GM12878 (cell line): ENCODE results near the gene PTPMT1. TPM values are rescaled to one million over a fixed set of nuclear protein-coding genes. Genes with fewer than 3 reads are reported as not detected.

Experiments
- ATAC-seq: fragments of 200-7000 bp; cut with Tn5 transposase; 3 replicates; pipeline ENCODE4 v1.9.1; 2020; ENCODE audit warnings: mild to moderate bottlenecking, moderate library complexity
- BruUV-seq: library from RNA; stranded (reverse); fragments of 400-500 nt; replicated peaks from 2 replicates; lab custom pipeline; 2021; lab: Mats Ljungman, UMichigan
- CTCF ChIA-PET: fragments of 300-600 bp; sonication (Branson Sonifier 250); formaldehyde crosslinking; extraction: SDS; loops from one replicate; lab custom pipeline; 2021; ENCODE audit warnings: inconsistent platforms; lab: Yijun Ruan, JAX
- POLR2A ChIA-PET: fragments of 350-600 bp; formaldehyde crosslinking; extraction: SDS; loops from one replicate; lab custom pipeline; 2021; ENCODE audit warnings: inconsistent platforms; lab: Charles Lee
- RAD21 ChIA-PET: fragments of 300-600 bp; sonication (Branson Sonifier 250); formaldehyde crosslinking; loops from one replicate; lab custom pipeline; 2023; ENCODE audit warnings: antibody characterized with exemption; ENCODE audit not compliant: unreplicated experiment; lab: Charles Lee
- SMC1A ChIA-PET: fragments of 300-600 bp; sonication (Branson Sonifier 250); formaldehyde crosslinking; loops from one replicate; lab custom pipeline; 2023; ENCODE audit not compliant: unreplicated experiment, uncharacterized antibody; lab: Charles Lee
- DNase-seq: peaks from one replicate; pipeline ENCODE4 v3.0.0-alpha.2; 2011; ENCODE audit warnings: low read depth, low spot score
- FAIRE-seq: peaks from 3 replicates; lab custom pipeline; 2011; peaks lifted over from hg19 to GRCh38; lab: Jason Lieb, UNC
- H2AFZ ChIP-seq: 2 replicates; pipeline ENCODE4 v1.6.0; 2011; ENCODE audit warnings: low read depth, low read length, control low read depth; ENCODE audit not compliant: control insufficient read depth
- H3K27ac ChIP-seq: 2 replicates; pipeline ENCODE4 v1.5.1; 2011; ENCODE audit warnings: control low read depth; ENCODE audit not compliant: control insufficient read depth, insufficient read depth
- H3K27me3 ChIP-seq, 2 experiments: replicated peaks in 1 of 2; 2 replicates each; pipeline versions ENCODE4 v1.6.0 to v1.6.1; 2011; ENCODE audit warnings: low read length in 1 of 2; ENCODE audit not compliant: control insufficient read depth in 2 of 2, insufficient read depth in 2 of 2
- H3K36me3 ChIP-seq, 2 experiments: 2 replicates each; pipeline ENCODE4 v1.5.1; 2011; ENCODE audit warnings: low read length in 1 of 2; ENCODE audit not compliant: control insufficient read depth in 2 of 2, insufficient read depth in 2 of 2
- H3K4me1 ChIP-seq: 2 replicates; pipeline ENCODE4 v1.6.1; 2011; ENCODE audit warnings: mild to moderate bottlenecking, low read length, moderate library complexity, mixed read lengths; ENCODE audit not compliant: control insufficient read depth, insufficient read depth
- H3K4me2 ChIP-seq: 2 replicates; pipeline ENCODE4 v1.6.0; 2011; ENCODE audit warnings: control low read depth; ENCODE audit not compliant: control insufficient read depth, insufficient read depth
- H3K4me3 ChIP-seq: fragments of 200-600 bp; sonication (generic); 2 replicates; pipeline ENCODE4 v1.5.1; 2016
- H3K79me2 ChIP-seq: 2 replicates; pipeline ENCODE4 v1.6.0; 2011; ENCODE audit warnings: low read length; ENCODE audit not compliant: control insufficient read depth, insufficient read depth
- H3K9ac ChIP-seq: 2 replicates; pipeline ENCODE4 v1.8.0; 2011; ENCODE audit warnings: low read length, control low read depth, mixed read lengths; ENCODE audit not compliant: control insufficient read depth, insufficient read depth
- H3K9me3 ChIP-seq: replicated peaks from 3 replicates; pipeline ENCODE4 v1.5.1; 2011; ENCODE audit warnings: mild to moderate bottlenecking, low read length; ENCODE audit not compliant: control insufficient read depth, insufficient read depth
- H4K20me1 ChIP-seq: 2 replicates; pipeline ENCODE4 v1.6.0; 2011; ENCODE audit not compliant: control insufficient read depth, insufficient read depth
- BACH1 ChIP-seq: fragments of 450-650 bp; IDR thresholded peaks from 2 replicates; pipeline ENCODE4 v1.6.1; 2017; ENCODE audit warnings: mild to moderate bottlenecking, borderline replicate concordance
- BHLHE40 ChIP-seq, 2 experiments: fragments of 450-650 bp in 1 of 2; IDR thresholded peaks; 2 replicates each; pipeline ENCODE4 v1.6.1; 2011 to 2017; ENCODE audit warnings: low read depth in 2 of 2, borderline replicate concordance in 1 of 2, improper control_type of control experiment in 1 of 2, low read length in 1 of 2, mild to moderate bottlenecking in 1 of 2
- CBX5 ChIP-seq: sonication (generic); IDR thresholded peaks from 2 replicates; pipeline ENCODE4 v1.6.1; 2016; ENCODE audit warnings: low read depth, moderate library complexity, mild to moderate bottlenecking, inconsistent platforms
- CHD4 ChIP-seq: fragments of 200-600 bp; sonication (generic); IDR thresholded peaks from 2 replicates; pipeline ENCODE4 v1.6.1; 2016; ENCODE audit warnings: mild to moderate bottlenecking
- CREM ChIP-seq: IDR thresholded peaks from 2 replicates; pipeline ENCODE4 v1.6.1; 2014; ENCODE audit warnings: antibody characterized with exemption, low read depth
- ETV6 ChIP-seq, 2 experiments: fragments of 450-650 bp in 1 of 2; IDR thresholded peaks in 1 of 2; conservative IDR thresholded peaks in 1 of 2; 2 replicates each; pipeline ENCODE4 v1.6.1; 2014; ENCODE audit warnings: antibody characterized with exemption in 1 of 2, borderline replicate concordance in 1 of 2, low read depth in 1 of 2, mild to moderate bottlenecking in 1 of 2, moderate library complexity in 1 of 2
- IKZF1 ChIP-seq: fragments of 450-650 bp; conservative IDR thresholded peaks from 2 replicates; pipeline ENCODE4 v1.6.1; 2017; ENCODE audit warnings: antibody characterized with exemption, mild to moderate bottlenecking
- JUNB ChIP-seq: IDR thresholded peaks from 2 replicates; pipeline ENCODE4 v1.6.1; 2016; ENCODE audit warnings: antibody characterized with exemption, mild to moderate bottlenecking
- LARP7 ChIP-seq: fragments of 450-650 bp; IDR thresholded peaks from 2 replicates; pipeline ENCODE4 v1.6.1; 2017; ENCODE audit warnings: mild to moderate bottlenecking
- MTA2 ChIP-seq: fragments of 450-650 bp; IDR thresholded peaks from 2 replicates; pipeline ENCODE4 v1.6.1; 2016; ENCODE audit warnings: low read depth, mild to moderate bottlenecking, moderate library complexity
- POLR2AphosphoS5 ChIP-seq: IDR thresholded peaks from 2 replicates; pipeline ENCODE4 v1.6.1; 2011; ENCODE audit warnings: mild to moderate bottlenecking, low read length, inconsistent platforms
- RCOR1 ChIP-seq: conservative IDR thresholded peaks from 2 replicates; pipeline ENCODE4 v1.6.1; 2012; ENCODE audit warnings: low read depth, low read length, improper control_type of control experiment
- SUZ12 ChIP-seq: fragments of 200-600 bp; sonication (generic); IDR thresholded peaks from one replicate; pipeline ENCODE4 v1.6.1; 2018; ENCODE audit warnings: antibody characterized with exemption, mild to moderate bottlenecking; ENCODE audit not compliant: unreplicated experiment
- TBL1XR1 ChIP-seq: IDR thresholded peaks from 2 replicates; pipeline ENCODE4 v1.6.1; 2012; ENCODE audit warnings: low read depth, low read length, improper control_type of control experiment
- TCF7 ChIP-seq: IDR thresholded peaks from 2 replicates; pipeline ENCODE4 v1.6.1; 2014; ENCODE audit warnings: antibody characterized with exemption, borderline replicate concordance
- WRNIP1 ChIP-seq: IDR thresholded peaks from 2 replicates; pipeline ENCODE4 v1.6.1; 2011; ENCODE audit warnings: low read depth, low read length, improper control_type of control experiment, borderline replicate concordance
- ZZZ3 ChIP-seq: IDR thresholded peaks from 2 replicates; pipeline ENCODE4 v1.6.1; 2011; ENCODE audit warnings: low read depth; ENCODE audit not compliant: control insufficient read depth, insufficient read length
- in situ Hi-C: fragments of 300-500 bp; cut with MboI; formaldehyde crosslinking; loops from 9 replicates; pipeline ENCODE4 v1.14.3; 2018; ENCODE audit warnings: mixed read lengths
- intact Hi-C: fragments of 100-400 bp; cut with micrococcal nuclease; formaldehyde crosslinking; loops from one replicate; pipeline ENCODE4 v1.14.2; 2022; ENCODE audit not compliant: unreplicated experiment
- polyA plus RNA-seq, 11 experiments: library from polyadenylated mRNA; depleted of rRNA in 4 of 11; unstranded in 6 of 11; stranded (reverse) in 5 of 11; fragments of >200 nt; fragmentation: Nextera tagmentation in 4 of 11; fragmentation: Illumina TruSeq in 1 of 11; extraction: Ambion mirVana in 4 of 11; extraction: Trizol in 1 of 11; gene quantifications; 1 replicate in 1 of 11; 2 replicates in 10 of 11; pipeline versions ENCODE4 v1.2.1 to v1.2.3, GENCODE V29; 2011 to 2016; ENCODE audit warnings: inconsistent platforms in 2 of 11, missing spikeins in 2 of 11, low read depth in 1 of 11
- total RNA-seq, 4 experiments: library from RNA; depleted of rRNA in 3 of 4; stranded (reverse); fragments of >200 nt in 3 of 4; fragmentation: Illumina TruSeq in 1 of 4; extraction: Trizol in 1 of 4; gene quantifications; 2 replicates each; pipeline versions ENCODE4 v1.2.1 to v1.2.3, GENCODE V29; 2013 to 2021
- TF ChIP-seq, protein P1 (sequence below): IDR thresholded peaks from 2 replicates; pipeline ENCODE4 v1.6.1; 2011; ENCODE audit warnings: mild to moderate bottlenecking, low read depth, low read length, moderate library complexity; ENCODE audit not compliant: insufficient replicate concordance
- TF ChIP-seq, protein P2 (sequence below): IDR thresholded peaks from 2 replicates; pipeline ENCODE4 v1.6.1; 2011; ENCODE audit warnings: low read depth, low read length, improper control_type of control experiment, borderline replicate concordance

The PTPMT1 gene
- total and polyA plus RNA-seq, 10 of the 15 experiments (the other 5 are each of a cell fraction or from before 2014, with no cell fraction given) = 12.0 to 116 (median 58.2) TPM

GRCh38 chr11:47611348-47611794 lies 46.0 kb downstream of the PTPMT1 start (continued):
- no peak for TF ChIP-seq BHLHE40 (IDR thresholded peaks at IDR 0.05; ENCODE audit: borderline replicate concordance in 1 of 2, low read depth in 2 of 2, low read length in 1 of 2)

DNA sequence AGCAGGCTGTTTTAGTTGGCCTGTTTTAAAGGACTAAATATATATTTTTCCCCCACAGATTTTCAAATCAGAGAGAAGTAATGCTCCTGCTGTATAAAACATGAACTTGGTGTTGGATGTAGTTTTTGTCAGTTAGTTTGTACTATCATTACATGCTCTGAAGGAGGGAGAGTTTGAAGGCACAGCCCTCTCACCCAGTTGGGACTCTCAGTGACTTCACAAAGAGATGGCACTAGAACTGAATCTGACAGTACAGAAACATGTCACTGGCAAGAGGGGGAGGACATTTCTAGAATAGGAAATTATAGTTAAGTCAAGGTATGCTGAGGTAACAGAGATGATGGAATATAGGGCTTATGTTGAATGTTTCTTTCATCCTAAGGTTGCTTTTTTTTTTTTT lies 49.9 kb downstream of the PTPMT1 start:
- Histone ChIP-seq H3K79me2 (no peaks in the 10 kb centered on the region), H3K9me3 (no peaks in the 10 kb centered on the region), H4K20me1 (no peaks in the 10 kb centered on the region), H3K4me1 (peaks cover 20% of the 10 kb centered on the region), H3K9ac (no peak overlapping the region), H3K4me3 (no peak overlapping the region), H3K4me2 (no peak overlapping the region), H3K27ac (no peak overlapping the region), H3K27me3 (no peaks in the 10 kb centered on the region), H3K36me3 (peaks cover 0 to 9% of the 10 kb centered on the region in 2 experiments; a peak in 1 of 4 replicates), H2AFZ (no peak overlapping the region)
- ChIA-PET POLR2A (interaction anchor here (0.7 kb wide), 2 partner anchors 138 to 445 kb away, joined by 3 to 8 read pairs; no protein-coding TSS in a partner anchor), RAD21 (interaction anchor here (1.0 kb wide), 1 partner anchor 162 kb away, joined by 3 read pairs; no protein-coding TSS in a partner anchor), SMC1A (interaction anchor here (0.7 to 1.1 kb wide), 2 partner anchors 51 to 116 kb away, joined by 3 read pairs; no protein-coding TSS in a partner anchor), CTCF (interaction anchor here (2.6 kb wide), 1 partner anchor 8 kb away, joined by 13 read pairs; no protein-coding TSS in a partner anchor)
- TF ChIP-seq ZZZ3 (no peak), IKZF1 (no peak), MTA2 (no peak), CREM (no peak), POLR2AphosphoS5 (no peak), SUZ12 (no peak), BACH1 (no peak), CHD4 (no peak), ETV6 (conservative IDR thresholded peaks at IDR 0.05 in 1 of 2, IDR thresholded peaks at IDR 0.05 in 1 of 2; ENCODE audit: borderline replicate concordance in 1 of 2, low read depth in 1 of 2) (no peak), WRNIP1 (no peak), RCOR1 (no peak), LARP7 (no peak), TBL1XR1 (no peak), TCF7 (no peak), JUNB (no peak), CBX5 (no peak)
- TF ChIP-seq, protein P1, sequence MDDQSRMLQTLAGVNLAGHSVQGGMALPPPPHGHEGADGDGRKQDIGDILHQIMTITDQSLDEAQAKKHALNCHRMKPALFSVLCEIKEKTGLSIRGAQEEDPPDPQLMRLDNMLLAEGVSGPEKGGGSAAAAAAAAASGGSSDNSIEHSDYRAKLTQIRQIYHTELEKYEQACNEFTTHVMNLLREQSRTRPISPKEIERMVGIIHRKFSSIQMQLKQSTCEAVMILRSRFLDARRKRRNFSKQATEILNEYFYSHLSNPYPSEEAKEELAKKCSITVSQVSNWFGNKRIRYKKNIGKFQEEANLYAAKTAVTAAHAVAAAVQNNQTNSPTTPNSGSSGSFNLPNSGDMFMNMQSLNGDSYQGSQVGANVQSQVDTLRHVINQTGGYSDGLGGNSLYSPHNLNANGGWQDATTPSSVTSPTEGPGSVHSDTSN = no peak
- TF ChIP-seq, protein P2, sequence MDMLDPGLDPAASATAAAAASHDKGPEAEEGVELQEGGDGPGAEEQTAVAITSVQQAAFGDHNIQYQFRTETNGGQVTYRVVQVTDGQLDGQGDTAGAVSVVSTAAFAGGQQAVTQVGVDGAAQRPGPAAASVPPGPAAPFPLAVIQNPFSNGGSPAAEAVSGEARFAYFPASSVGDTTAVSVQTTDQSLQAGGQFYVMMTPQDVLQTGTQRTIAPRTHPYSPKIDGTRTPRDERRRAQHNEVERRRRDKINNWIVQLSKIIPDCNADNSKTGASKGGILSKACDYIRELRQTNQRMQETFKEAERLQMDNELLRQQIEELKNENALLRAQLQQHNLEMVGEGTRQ = no peak
- no peak for FAIRE-seq
- no peak for ATAC-seq
- intact Hi-C loops (no loop called here), in situ Hi-C loops (no loop called here)
- no TSS peak for BruUV-seq
- no peak for DNase-seq
